ENCODE data around the gene DYNC2LI1.

The DYNC2LI1 gene

GRCh38 chr2:43751476-43751990 is 22.3 kb upstream of the DYNC2LI1 start:
- Histone ChIP-seq H3K9me3 (ENCODE audit: severe bottlenecking) (no peaks in the 10 kb centered on the region), H3K4me1 (ENCODE audit: insufficient read depth, poor library complexity, severe bottlenecking) (no peaks in the 10 kb centered on the region), H3K4me3 (ENCODE audit: severe bottlenecking) (no peak overlapping the region), H3K36me3 (ENCODE audit: low read depth) (no peaks in the 10 kb centered on the region), H3K27me3 (ENCODE audit: insufficient read depth, poor library complexity, severe bottlenecking) (no peaks in the 10 kb centered on the region), H3K27ac (ENCODE audit: poor library complexity, severe bottlenecking) (no peak overlapping the region)
- ATAC-seq (ENCODE audit: low read depth), result no peak
- no peak for TF ChIP-seq CTCF (IDR thresholded peaks at IDR 0.05; ENCODE audit: poor library complexity, severe bottlenecking)
- no peak for DNase-seq (ENCODE audit: low spot score)

GRCh38 chr2:43752302-43752701 is 21.5 kb upstream of the DYNC2LI1 start:
- no peak overlapping the region for H3K27ac ChIP-seq (ENCODE audit: poor library complexity, severe bottlenecking)
- no peaks in the 10 kb centered on the region for H3K4me1 ChIP-seq (ENCODE audit: insufficient read depth, poor library complexity, severe bottlenecking)
- DNase-seq (ENCODE audit: low spot score) (no peak), ATAC-seq (ENCODE audit: low read depth) (no peak)
- no peaks in the 10 kb centered on the region for H3K36me3 ChIP-seq (ENCODE audit: low read depth)
- TF ChIP-seq CTCF (IDR thresholded peaks at IDR 0.05; ENCODE audit: poor library complexity, severe bottlenecking), result no peak
- no peaks in the 10 kb centered on the region for H3K9me3 ChIP-seq (ENCODE audit: severe bottlenecking)
- no peak overlapping the region for H3K4me3 ChIP-seq (ENCODE audit: severe bottlenecking)
- no peaks in the 10 kb centered on the region for H3K27me3 ChIP-seq (ENCODE audit: insufficient read depth, poor library complexity, severe bottlenecking)

GRCh38 chr2:43754180-43754579 is 19.7 kb upstream of the DYNC2LI1 start:
- DNase-seq (ENCODE audit: low spot score), result no peak
- no peak for ATAC-seq (ENCODE audit: low read depth)
- H3K27ac ChIP-seq (ENCODE audit: poor library complexity, severe bottlenecking), result no peak overlapping the region
- peaks cover 8% of the 10 kb centered on the region for H3K4me1 ChIP-seq (ENCODE audit: insufficient read depth, poor library complexity, severe bottlenecking)
- H3K4me3 ChIP-seq (ENCODE audit: severe bottlenecking), result no peak overlapping the region
- no peaks in the 10 kb centered on the region for H3K9me3 ChIP-seq (ENCODE audit: severe bottlenecking)
- H3K36me3 ChIP-seq (ENCODE audit: low read depth), result no peaks in the 10 kb centered on the region
- no peak for TF ChIP-seq CTCF (IDR thresholded peaks at IDR 0.05; ENCODE audit: poor library complexity, severe bottlenecking)
- no peaks in the 10 kb centered on the region for H3K27me3 ChIP-seq (ENCODE audit: insufficient read depth, poor library complexity, severe bottlenecking)

GRCh38 chr2:43758739-43759138 is 15.1 kb upstream of the DYNC2LI1 start:
- Histone ChIP-seq H3K36me3 (ENCODE audit: low read depth) (no peaks in the 10 kb centered on the region), H3K27me3 (ENCODE audit: insufficient read depth, poor library complexity, severe bottlenecking) (no peaks in the 10 kb centered on the region), H3K4me1 (ENCODE audit: insufficient read depth, poor library complexity, severe bottlenecking) (peaks cover 17% of the 10 kb centered on the region), H3K27ac (ENCODE audit: poor library complexity, severe bottlenecking) (peak overlapping the region; percentile 60), H3K4me3 (ENCODE audit: severe bottlenecking) (no peak overlapping the region), H3K9me3 (ENCODE audit: severe bottlenecking) (no peaks in the 10 kb centered on the region)
- ATAC-seq (ENCODE audit: low read depth), result 0 out of 3 replicates have a peak, but pooled peaks have one; percentile 9
- no peak for TF ChIP-seq CTCF (IDR thresholded peaks at IDR 0.05; ENCODE audit: poor library complexity, severe bottlenecking)
- no peak for DNase-seq (ENCODE audit: low spot score)

- H3K9me3 ChIP-seq (ENCODE audit: severe bottlenecking), result no peaks in the 10 kb centered on the region
- no peaks in the 10 kb centered on the region for H3K27me3 ChIP-seq (ENCODE audit: insufficient read depth, poor library complexity, severe bottlenecking)
- no peak overlapping the region for H3K4me3 ChIP-seq (ENCODE audit: severe bottlenecking)
- H3K4me1 ChIP-seq (ENCODE audit: insufficient read depth, poor library complexity, severe bottlenecking), result peaks cover 17% of the 10 kb centered on the region
- DNase-seq (ENCODE audit: low spot score), result no peak
- H3K27ac ChIP-seq (ENCODE audit: poor library complexity, severe bottlenecking), result peak overlapping the region; percentile 60
- no peak for TF ChIP-seq CTCF (IDR thresholded peaks at IDR 0.05; ENCODE audit: poor library complexity, severe bottlenecking)
- H3K36me3 ChIP-seq (ENCODE audit: low read depth), result no peaks in the 10 kb centered on the region
- ATAC-seq (ENCODE audit: low read depth), result peak; percentile 90
These were observed 14.6 kb upstream of the DYNC2LI1 start for GRCh38 chr2:43759195-43759594.

All from RWPE2 (cell line).